Measurements from ENCODE around the gene DDX24. TPM values are rescaled to one million over a fixed set of nuclear protein-coding genes. Genes with fewer than 3 reads are reported as not detected.

The DDX24 gene
- total RNA-seq, 1 experiment from 2014 or later, result 40.4 TPM

DNA sequence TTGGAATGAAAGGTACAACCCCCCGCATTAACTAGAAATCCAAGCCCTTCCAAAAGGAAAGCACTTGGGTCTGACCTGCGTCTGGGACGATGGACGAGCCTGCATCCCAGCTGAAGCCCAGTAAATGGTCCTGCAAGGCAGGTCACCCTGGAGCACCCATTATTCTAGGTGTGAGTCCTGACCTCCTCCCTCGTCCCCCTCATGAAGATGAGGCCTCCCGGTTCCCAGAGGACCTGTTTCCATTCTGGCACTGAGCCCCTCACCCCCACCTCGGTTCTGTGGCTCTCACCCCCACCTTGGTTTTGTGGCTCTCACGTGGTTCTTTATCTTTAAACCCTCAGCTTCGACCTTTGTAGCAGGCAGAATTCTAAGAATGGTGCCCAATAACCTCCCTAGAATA, 36.9 kb upstream of the DDX24 start:
- no peaks in the 10 kb centered on the region for H3K36me3 ChIP-seq (ENCODE audit: low read depth)
- no peak overlapping the region for H3K27ac ChIP-seq
- H2AFZ ChIP-seq, result no peak overlapping the region
- ChIA-PET CTCF (no interaction called here), POLR2A (ENCODE audit: unreplicated experiment) (no interaction called here)
- no peak for TF ChIP-seq EZH2 (IDR thresholded peaks at IDR 0.05; ENCODE audit: low read depth)
- TF ChIP-seq, protein P1, sequence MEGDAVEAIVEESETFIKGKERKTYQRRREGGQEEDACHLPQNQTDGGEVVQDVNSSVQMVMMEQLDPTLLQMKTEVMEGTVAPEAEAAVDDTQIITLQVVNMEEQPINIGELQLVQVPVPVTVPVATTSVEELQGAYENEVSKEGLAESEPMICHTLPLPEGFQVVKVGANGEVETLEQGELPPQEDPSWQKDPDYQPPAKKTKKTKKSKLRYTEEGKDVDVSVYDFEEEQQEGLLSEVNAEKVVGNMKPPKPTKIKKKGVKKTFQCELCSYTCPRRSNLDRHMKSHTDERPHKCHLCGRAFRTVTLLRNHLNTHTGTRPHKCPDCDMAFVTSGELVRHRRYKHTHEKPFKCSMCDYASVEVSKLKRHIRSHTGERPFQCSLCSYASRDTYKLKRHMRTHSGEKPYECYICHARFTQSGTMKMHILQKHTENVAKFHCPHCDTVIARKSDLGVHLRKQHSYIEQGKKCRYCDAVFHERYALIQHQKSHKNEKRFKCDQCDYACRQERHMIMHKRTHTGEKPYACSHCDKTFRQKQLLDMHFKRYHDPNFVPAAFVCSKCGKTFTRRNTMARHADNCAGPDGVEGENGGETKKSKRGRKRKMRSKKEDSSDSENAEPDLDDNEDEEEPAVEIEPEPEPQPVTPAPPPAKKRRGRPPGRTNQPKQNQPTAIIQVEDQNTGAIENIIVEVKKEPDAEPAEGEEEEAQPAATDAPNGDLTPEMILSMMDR (conservative IDR thresholded peaks at IDR 0.05), result no peak
- H3K27me3 ChIP-seq (ENCODE audit: insufficient read depth, low read depth), result 0 out of 2 replicates have a peak, but pooled peaks cover 7% of the 10 kb centered on the region
- no peak overlapping the region for H3K4me3 ChIP-seq
- no peak for DNase-seq
- no peaks in the 10 kb centered on the region for H4K20me1 ChIP-seq (ENCODE audit: insufficient read depth)
- H3K9me2 ChIP-seq (ENCODE audit: insufficient read depth), result no peaks in the 10 kb centered on the region
- BruUV-seq (replicated peaks), result no TSS peak
- H3F3A ChIP-seq (ENCODE audit: insufficient read depth, low read depth), result no peaks in the 10 kb centered on the region
- no peaks in the 10 kb centered on the region for H3K9me3 ChIP-seq (ENCODE audit: insufficient read depth, low read depth)
- no peak overlapping the region for H3K4me2 ChIP-seq
- intact Hi-C loops (cut with micrococcal nuclease; ENCODE audit: unreplicated experiment), result no loop called here
- H3K79me2 ChIP-seq (ENCODE audit: low read depth), result no peaks in the 10 kb centered on the region
- no peaks in the 10 kb centered on the region for H3K4me1 ChIP-seq (replicated peaks; ENCODE audit: insufficient read depth)

DNA sequence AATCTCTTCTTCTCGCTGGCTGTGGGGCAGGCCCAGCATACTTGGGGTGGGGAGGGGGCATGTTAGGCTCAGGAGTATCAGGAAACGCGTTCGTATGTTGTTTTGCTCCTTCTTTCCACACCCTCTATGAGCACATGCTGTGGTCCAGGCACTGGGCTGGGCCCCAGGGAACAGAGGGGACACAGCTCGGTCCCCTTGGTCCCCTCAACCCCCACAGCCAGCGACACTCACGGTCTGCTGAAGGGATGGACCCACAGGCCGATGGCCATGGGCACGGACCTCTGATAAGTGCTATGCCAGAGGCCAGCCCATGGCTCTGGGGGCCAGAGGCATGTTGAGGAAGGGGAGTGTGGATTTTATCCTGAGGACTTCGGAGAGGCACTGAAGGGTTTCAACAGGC, 35.7 kb upstream of the DDX24 start:
- H4K20me1 ChIP-seq (ENCODE audit: insufficient read depth), result no peaks in the 10 kb centered on the region
- H3K4me1 ChIP-seq (replicated peaks; ENCODE audit: insufficient read depth), result no peaks in the 10 kb centered on the region
- ChIA-PET POLR2A (ENCODE audit: unreplicated experiment) (no interaction called here), CTCF (no interaction called here)
- no peak for DNase-seq
- no peak overlapping the region for H2AFZ ChIP-seq
- H3K4me2 ChIP-seq, result no peak overlapping the region
- no peaks in the 10 kb centered on the region for H3K79me2 ChIP-seq (ENCODE audit: low read depth)
- H3K27me3 ChIP-seq (ENCODE audit: insufficient read depth, low read depth), result 0 out of 2 replicates have a peak, but pooled peaks cover 7% of the 10 kb centered on the region
- H3K27ac ChIP-seq, result no peak overlapping the region
- H3K9me3 ChIP-seq (ENCODE audit: insufficient read depth, low read depth), result no peaks in the 10 kb centered on the region
- intact Hi-C loops (cut with micrococcal nuclease; ENCODE audit: unreplicated experiment), result no loop called here
- BruUV-seq (replicated peaks), result no TSS peak
- no peak for TF ChIP-seq EZH2 (IDR thresholded peaks at IDR 0.05; ENCODE audit: low read depth)
- TF ChIP-seq, protein P1 (conservative IDR thresholded peaks at IDR 0.05), result no peak
- H3K9me2 ChIP-seq (ENCODE audit: insufficient read depth), result no peaks in the 10 kb centered on the region
- no peaks in the 10 kb centered on the region for H3F3A ChIP-seq (ENCODE audit: insufficient read depth, low read depth)
- no peak overlapping the region for H3K4me3 ChIP-seq
- H3K36me3 ChIP-seq (ENCODE audit: low read depth), result no peaks in the 10 kb centered on the region

DNA sequence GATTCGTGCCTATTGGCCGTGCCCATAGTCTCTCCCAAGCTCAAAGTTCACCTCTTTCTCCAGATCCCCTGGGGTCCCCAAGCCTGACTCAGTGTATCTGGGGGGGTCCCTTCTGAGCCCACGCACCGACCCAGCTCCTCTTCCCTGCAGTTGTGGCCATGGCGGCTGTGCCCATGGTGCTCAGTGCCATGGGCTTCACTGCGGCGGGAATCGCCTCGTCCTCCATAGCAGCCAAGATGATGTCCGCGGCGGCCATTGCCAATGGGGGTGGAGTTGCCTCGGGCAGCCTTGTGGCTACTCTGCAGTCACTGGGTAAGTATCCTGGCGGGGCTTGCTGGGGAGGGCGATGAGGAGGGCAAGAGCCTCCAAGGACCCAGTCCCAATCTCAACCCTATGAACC, 34.6 kb upstream of the DDX24 start:
- ChIA-PET POLR2A (ENCODE audit: unreplicated experiment) (no interaction called here), CTCF (no interaction called here)
- Histone ChIP-seq H3K36me3 (ENCODE audit: low read depth) (no peaks in the 10 kb centered on the region), H3K79me2 (ENCODE audit: low read depth) (no peaks in the 10 kb centered on the region), H3K9me2 (ENCODE audit: insufficient read depth) (no peaks in the 10 kb centered on the region), H3K27me3 (ENCODE audit: insufficient read depth, low read depth) (0 out of 2 replicates have a peak, but pooled peaks cover 2% of the 10 kb centered on the region), H4K20me1 (ENCODE audit: insufficient read depth) (no peaks in the 10 kb centered on the region), H2AFZ (no peak overlapping the region), H3F3A (ENCODE audit: insufficient read depth, low read depth) (no peaks in the 10 kb centered on the region), H3K27ac (no peak overlapping the region), H3K4me3 (no peak overlapping the region), H3K4me2 (no peak overlapping the region), H3K4me1 (replicated peaks; ENCODE audit: insufficient read depth) (no peaks in the 10 kb centered on the region), H3K9me3 (ENCODE audit: insufficient read depth, low read depth) (no peaks in the 10 kb centered on the region)
- intact Hi-C loops (cut with micrococcal nuclease; ENCODE audit: unreplicated experiment), result no loop called here
- TF ChIP-seq, protein P1 (conservative IDR thresholded peaks at IDR 0.05), result no peak
- BruUV-seq (replicated peaks), result no TSS peak
- no peak for DNase-seq
